Measurements from ENCODE around the gene FAM78A. TPM values are rescaled to one million over a fixed set of nuclear protein-coding genes. Genes with fewer than 3 reads are reported as not detected.

FAM78A gene
- total and polyA plus RNA-seq, 9 donors, result 0.60 to 9.4 (median 2.3) TPM

- intact Hi-C loops (cut with DNase I), result no loop called here
- Histone ChIP-seq H3K27me3 (no peaks in the 10 kb centered on the region), H3K4me3 (no peak overlapping the region), H3K36me3 (no peaks in the 10 kb centered on the region), H3K27ac (no peak overlapping the region), H3K9me3 (no peaks in the 10 kb centered on the region), H3K4me1 (ENCODE audit: insufficient read depth) (no peaks in the 10 kb centered on the region)
- 88 to 94% (median 91%) methylated on average over 11 of the region's 11 CpGs for WGBS, 3 donors
- TF ChIP-seq CTCF (IDR thresholded peaks at IDR 0.05) (no peak), POLR2A (IDR thresholded peaks at IDR 0.05) (no peak), EP300 (IDR thresholded peaks at IDR 0.05) (no peak)
- no peak for DNase-seq
Measured at GRCh38 chr9:131308452-131308851, 32.1 kb upstream of the FAM78A start.

GRCh38 chr9:131307974-131308373, 31.7 kb upstream of the FAM78A start:
- TF ChIP-seq POLR2A (IDR thresholded peaks at IDR 0.05) (no peak), EP300 (IDR thresholded peaks at IDR 0.05) (no peak), CTCF (IDR thresholded peaks at IDR 0.05) (no peak)
- Histone ChIP-seq H3K9me3 (no peaks in the 10 kb centered on the region), H3K4me3 (no peak overlapping the region), H3K27me3 (no peaks in the 10 kb centered on the region), H3K4me1 (ENCODE audit: insufficient read depth) (no peaks in the 10 kb centered on the region), H3K27ac (no peak overlapping the region), H3K36me3 (no peaks in the 10 kb centered on the region)
- intact Hi-C loops (cut with DNase I), result no loop called here
- no peak for DNase-seq
- WGBS, 3 donors, result 89 to 93% (median 92%) methylated on average over 31 of the region's 31 CpGs

- WGBS, 3 donors, result 92 to 94% (median 93%) methylated on average over 14 of the region's 14 CpGs
- no peaks in the 10 kb centered on the region for H3K36me3 ChIP-seq
- H3K4me1 ChIP-seq (ENCODE audit: insufficient read depth), result no peaks in the 10 kb centered on the region
- H3K27ac ChIP-seq, result no peak overlapping the region
- no peaks in the 10 kb centered on the region for H3K9me3 ChIP-seq
- DNase-seq, result no peak
- TF ChIP-seq CTCF (IDR thresholded peaks at IDR 0.05) (no peak), POLR2A (IDR thresholded peaks at IDR 0.05) (no peak), EP300 (IDR thresholded peaks at IDR 0.05) (no peak)
- H3K4me3 ChIP-seq, result no peak overlapping the region
- H3K27me3 ChIP-seq, result no peaks in the 10 kb centered on the region
- intact Hi-C loops (cut with DNase I), result no loop called here
Measured at GRCh38 chr9:131306397-131307004, 30.2 kb upstream of the FAM78A start.

- Histone ChIP-seq H3K27ac (no peak overlapping the region), H3K27me3 (no peaks in the 10 kb centered on the region), H3K9me3 (no peaks in the 10 kb centered on the region), H3K36me3 (no peaks in the 10 kb centered on the region), H3K4me3 (no peak overlapping the region), H3K4me1 (ENCODE audit: insufficient read depth) (no peaks in the 10 kb centered on the region)
- no peak for TF ChIP-seq CTCF (IDR thresholded peaks at IDR 0.05)
- TF ChIP-seq EP300 (IDR thresholded peaks at IDR 0.05), result no peak
- TF ChIP-seq POLR2A (IDR thresholded peaks at IDR 0.05), result no peak
- no peak for DNase-seq
- 82 to 83% (median 82%) methylated on average over 19 of the region's 19 CpGs for WGBS, 3 donors
- intact Hi-C loops (cut with DNase I), result no loop called here
Measured at GRCh38 chr9:131304676-131305355, 28.5 kb upstream of the FAM78A start.

Data from ovary (tissue), 9 donors.